D341Med (cell line): ENCODE results near the gene ABCC3.

ENCODE experiments used
- DNase-seq: peaks from one replicate; pipeline ENCODE4 v3.0.0; 2012; ENCODE audit warnings: low spot score

Gene ABCC3, protein sequence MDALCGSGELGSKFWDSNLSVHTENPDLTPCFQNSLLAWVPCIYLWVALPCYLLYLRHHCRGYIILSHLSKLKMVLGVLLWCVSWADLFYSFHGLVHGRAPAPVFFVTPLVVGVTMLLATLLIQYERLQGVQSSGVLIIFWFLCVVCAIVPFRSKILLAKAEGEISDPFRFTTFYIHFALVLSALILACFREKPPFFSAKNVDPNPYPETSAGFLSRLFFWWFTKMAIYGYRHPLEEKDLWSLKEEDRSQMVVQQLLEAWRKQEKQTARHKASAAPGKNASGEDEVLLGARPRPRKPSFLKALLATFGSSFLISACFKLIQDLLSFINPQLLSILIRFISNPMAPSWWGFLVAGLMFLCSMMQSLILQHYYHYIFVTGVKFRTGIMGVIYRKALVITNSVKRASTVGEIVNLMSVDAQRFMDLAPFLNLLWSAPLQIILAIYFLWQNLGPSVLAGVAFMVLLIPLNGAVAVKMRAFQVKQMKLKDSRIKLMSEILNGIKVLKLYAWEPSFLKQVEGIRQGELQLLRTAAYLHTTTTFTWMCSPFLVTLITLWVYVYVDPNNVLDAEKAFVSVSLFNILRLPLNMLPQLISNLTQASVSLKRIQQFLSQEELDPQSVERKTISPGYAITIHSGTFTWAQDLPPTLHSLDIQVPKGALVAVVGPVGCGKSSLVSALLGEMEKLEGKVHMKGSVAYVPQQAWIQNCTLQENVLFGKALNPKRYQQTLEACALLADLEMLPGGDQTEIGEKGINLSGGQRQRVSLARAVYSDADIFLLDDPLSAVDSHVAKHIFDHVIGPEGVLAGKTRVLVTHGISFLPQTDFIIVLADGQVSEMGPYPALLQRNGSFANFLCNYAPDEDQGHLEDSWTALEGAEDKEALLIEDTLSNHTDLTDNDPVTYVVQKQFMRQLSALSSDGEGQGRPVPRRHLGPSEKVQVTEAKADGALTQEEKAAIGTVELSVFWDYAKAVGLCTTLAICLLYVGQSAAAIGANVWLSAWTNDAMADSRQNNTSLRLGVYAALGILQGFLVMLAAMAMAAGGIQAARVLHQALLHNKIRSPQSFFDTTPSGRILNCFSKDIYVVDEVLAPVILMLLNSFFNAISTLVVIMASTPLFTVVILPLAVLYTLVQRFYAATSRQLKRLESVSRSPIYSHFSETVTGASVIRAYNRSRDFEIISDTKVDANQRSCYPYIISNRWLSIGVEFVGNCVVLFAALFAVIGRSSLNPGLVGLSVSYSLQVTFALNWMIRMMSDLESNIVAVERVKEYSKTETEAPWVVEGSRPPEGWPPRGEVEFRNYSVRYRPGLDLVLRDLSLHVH (N-terminal part only)

GRCh38 chr17:50634224-50634914 lies at the start of gene ABCC3:
TSS of gene ABCC3 (plus strand) at chr17:50634881. CDS start at chr17:50634937, 56 bp downstream.
- peak; percentile 77 for DNase-seq

DNA sequence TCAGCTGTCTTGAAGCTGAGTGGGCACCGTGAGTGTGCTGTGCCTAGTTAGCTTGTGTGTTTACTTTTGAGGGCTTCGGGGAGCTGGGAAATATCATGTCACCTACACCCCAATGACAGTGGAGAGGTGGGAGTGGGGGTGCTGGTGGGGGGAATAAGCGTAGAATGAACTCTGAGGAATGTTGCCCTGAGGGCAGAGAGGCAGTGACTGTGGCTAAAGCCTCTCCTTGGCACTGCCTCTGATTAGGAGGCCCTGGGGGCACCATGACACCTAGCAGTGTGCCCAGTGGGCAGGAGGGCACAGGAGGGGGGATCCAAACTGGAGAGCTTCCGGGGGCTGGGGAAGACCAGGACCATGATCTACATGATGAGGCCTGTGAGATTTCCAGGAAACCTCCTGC lies 49.3 kb upstream of the ABCC3 start:
- no peak for DNase-seq

GRCh38 chr17:50585891-50586290 lies 48.8 kb upstream of the ABCC3 start:
- DNase-seq = no peak

DNA sequence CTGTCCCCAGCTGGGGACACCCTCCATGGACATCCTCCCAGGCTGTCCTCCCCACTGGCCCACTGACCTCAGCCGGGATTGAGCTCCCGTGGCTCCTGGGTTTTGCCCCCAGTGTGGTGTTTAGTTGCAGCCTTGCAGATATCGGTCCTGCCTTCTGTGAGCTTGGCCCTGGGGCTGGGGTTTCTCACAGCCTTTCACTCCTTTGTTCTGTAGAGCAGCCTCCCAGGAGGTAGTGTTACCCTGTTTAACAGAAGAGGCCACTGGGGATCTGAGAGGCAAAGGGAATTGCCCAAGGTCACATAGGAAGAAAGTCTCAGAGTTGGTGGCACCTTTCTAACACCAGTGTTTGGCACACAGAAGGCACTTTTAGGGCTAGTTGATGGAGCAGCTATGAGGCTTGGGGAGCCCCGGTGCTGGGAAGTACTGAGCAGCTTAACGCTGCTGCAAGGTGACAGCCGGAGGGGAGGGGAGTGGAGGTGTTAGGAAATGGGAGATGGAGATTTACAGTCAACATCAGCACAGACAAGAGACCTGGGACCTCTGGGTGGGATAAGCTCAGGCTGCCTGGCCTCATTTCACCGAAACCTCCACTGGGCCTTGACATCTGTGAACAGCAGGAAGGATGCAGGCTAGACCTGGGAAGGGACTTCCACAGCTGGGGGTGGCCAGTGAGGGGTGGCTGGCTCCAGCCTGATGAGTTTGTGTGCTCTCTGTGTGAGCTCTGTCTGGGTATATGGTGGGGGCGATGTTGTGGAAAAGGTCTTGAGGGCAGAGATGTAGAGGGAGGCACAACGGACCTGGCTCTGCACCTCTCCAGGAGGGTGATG lies 48.0 kb upstream of the ABCC3 start:
- DNase-seq = peak; percentile 91

DNA sequence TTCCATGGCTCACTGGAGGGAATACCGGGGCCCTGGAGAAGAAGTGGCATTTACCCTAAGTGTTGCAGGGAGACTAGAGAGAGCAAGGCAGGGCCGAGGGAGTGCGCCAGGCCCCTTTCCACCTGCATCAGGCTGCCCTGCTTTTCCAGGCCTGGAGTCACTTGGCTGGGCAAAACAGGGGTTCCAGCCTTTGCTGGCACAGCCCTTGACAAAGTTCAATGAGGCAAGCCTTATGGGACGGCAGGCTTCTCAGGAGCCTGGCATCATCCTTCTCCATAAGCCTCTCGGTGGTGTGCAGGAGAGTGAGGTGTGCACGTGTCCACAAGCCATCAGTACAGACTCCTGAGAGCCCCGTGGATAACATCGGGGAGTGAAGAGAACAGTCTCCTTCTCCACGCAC lies 47.1 kb upstream of the ABCC3 start:
- DNase-seq = no peak

DNA sequence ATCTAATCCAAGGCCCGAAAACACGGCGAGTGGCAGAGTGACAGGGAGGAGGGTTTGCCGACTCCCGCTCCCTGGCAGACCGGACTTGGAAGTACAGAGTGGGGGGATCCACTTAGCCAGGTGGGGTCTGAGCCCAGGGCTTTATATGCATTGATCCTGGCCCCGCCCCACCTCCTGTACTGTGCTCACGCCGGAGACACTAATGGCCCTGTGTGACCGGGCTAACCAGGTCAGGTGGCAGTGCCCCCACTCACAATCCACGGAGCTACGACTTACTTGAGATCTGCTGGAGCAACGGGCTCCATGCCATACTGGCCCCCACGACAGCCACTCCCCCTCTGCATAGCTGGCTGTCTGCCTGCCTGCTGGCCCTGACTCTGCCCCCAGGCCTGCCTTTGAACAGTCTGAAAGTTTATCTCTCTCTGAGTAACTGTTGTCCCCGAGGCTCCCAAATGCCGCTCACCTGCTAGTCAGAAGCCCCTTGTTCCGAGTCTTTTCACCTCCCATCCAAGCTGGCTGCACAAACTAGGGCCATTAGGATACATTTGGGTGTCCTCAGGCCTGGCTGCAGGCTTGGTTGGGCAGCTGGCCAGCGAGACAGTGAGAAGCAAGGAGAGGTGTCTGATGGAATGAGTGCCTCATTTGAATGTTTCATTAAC lies 46.2 kb upstream of the ABCC3 start:
- DNase-seq = no peak

- DNase-seq = no peak
These were observed 45.5 kb upstream of the ABCC3 start for GRCh38 chr17:50589095-50589705.

DNA sequence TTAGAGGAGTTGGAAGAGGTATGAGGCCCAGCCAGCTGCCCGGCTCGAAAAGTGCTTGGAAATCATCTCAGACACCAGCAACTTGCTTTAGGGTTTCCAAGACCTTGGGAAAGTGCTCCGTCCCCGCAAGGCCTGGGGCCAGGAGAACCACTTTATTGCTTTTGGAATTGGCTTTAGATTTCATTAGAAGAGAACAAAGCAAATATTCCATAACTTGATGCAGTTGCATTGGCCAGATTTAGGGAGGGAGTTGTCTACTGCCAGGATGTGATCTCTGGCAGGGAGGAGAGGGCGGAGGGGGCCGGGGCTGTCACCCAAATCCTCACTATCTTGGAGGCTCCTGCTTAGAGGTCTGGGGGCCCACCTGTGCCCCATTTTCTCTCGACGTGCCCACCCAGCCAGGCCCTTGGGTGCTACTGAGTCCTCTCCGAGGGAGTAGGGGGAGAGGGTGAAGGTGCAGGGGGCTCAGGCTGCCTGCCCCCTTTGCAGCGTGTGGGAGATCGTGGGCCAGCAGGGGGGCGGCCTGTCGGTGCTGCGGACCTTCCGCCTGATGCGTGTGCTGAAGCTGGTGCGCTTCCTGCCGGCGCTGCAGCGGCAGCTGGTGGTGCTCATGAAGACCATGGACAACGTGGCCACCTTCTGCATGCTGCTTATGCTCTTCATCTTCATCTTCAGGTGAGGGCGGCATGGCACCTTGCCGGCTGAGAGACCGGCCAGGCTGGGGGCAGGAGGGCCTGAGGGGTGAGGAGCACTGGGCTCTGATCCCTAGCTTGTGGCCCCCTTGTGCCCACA lies 43.5 kb upstream of the ABCC3 start:
- DNase-seq = no peak

- DNase-seq = peak; percentile 90
These were observed 41.4 kb upstream of the ABCC3 start for GRCh38 chr17:50593321-50593720.

- DNase-seq = no peak
These were observed 40.4 kb upstream of the ABCC3 start for GRCh38 chr17:50594128-50594823.

GRCh38 chr17:50594892-50595291 lies 39.8 kb upstream of the ABCC3 start:
- DNase-seq = no peak

GRCh38 chr17:50596191-50597037 lies 38.3 kb upstream of the ABCC3 start:
- DNase-seq = peak; percentile 71

DNA sequence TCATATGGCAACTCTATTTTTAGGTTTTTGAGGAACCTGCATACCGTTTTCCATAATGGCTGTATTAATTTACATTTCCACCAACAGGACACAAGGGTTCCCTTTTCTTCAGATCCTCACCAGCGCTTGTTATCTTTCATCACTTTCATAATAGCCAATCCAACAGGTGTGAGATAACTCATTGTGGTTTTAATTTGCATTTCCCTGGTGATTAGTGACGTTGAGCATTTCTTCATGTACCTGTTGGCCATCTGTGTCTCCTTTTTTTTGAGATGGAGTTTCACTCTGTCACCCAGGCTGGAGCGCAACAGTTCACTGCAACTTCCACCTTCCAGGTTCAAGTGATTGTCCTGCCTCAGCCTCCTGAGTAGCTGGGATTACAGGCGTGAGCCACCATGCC lies 36.2 kb upstream of the ABCC3 start:
- DNase-seq = no peak

- DNase-seq = no peak
These were observed 35.1 kb upstream of the ABCC3 start for GRCh38 chr17:50599606-50600005.

- DNase-seq = no peak
These were observed 32.8 kb upstream of the ABCC3 start for GRCh38 chr17:50601823-50602375.

GRCh38 chr17:50602836-50603235 lies 31.8 kb upstream of the ABCC3 start:
- DNase-seq = no peak

GRCh38 chr17:50603340-50603739 lies 31.3 kb upstream of the ABCC3 start:
- DNase-seq = peak; percentile 73
